ENCODE results near the gene GPR87.

GPR87 gene

DNA sequence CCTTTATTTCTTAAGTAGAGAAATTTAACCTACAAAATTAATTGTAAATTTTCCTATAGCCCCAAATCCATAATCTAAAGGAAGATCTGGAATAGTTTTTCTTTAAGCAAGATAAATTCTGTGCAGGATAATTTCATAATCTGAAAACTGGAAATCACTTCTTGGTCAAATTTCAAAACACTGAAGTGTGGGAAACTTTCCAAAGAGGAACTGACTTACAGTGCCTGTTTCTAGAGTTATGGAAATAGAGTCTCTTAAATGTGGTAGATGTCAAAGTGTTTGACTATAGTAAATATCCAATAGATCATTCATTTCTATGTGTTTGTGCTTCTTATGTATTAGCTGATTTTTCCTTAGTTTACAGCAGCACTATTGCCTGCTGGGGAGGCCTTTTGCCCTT is 14.3 kb upstream of the GPR87 start:
- Histone ChIP-seq H3K4me3 (ENCODE audit: low read depth, low read length) (no peak overlapping the region), H3K36me3 (ENCODE audit: control insufficient read depth, insufficient read depth, low read length) (no peaks in the 10 kb centered on the region), H3K4me1 (ENCODE audit: control insufficient read depth, insufficient read depth, low read length) (no peaks in the 10 kb centered on the region), H3K27ac (ENCODE audit: low read depth, low read length) (no peak overlapping the region), H3K9ac (ENCODE audit: low read length) (no peak overlapping the region), H3K27me3 (ENCODE audit: control insufficient read depth, insufficient read depth, low read length) (no peaks in the 10 kb centered on the region), H3K9me3 (ENCODE audit: control insufficient read depth, insufficient read depth, low read depth, low read length) (no peaks in the 10 kb centered on the region)

DNA sequence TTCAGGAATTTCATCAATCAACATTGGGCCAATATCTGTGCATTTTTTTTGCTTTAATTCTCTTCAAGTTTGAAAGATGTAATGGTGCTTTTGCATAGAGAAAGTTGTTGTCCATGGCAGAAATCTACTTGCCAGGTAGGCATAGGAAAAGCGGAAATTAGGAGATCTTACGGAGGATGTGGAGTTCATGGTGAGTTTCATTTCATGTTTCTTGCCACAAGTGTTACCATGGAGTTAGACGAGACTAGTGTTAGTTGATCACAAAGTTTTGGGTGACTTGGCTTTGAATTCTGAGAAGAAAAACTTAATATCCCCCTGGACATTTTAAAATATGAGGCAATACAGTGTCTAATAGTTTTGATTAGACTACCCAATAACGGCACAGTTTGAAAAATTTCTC is 13.8 kb upstream of the GPR87 start:
- Histone ChIP-seq H3K27me3 (ENCODE audit: control insufficient read depth, insufficient read depth, low read length) (no peaks in the 10 kb centered on the region), H3K27ac (ENCODE audit: low read depth, low read length) (no peak overlapping the region), H3K36me3 (ENCODE audit: control insufficient read depth, insufficient read depth, low read length) (no peaks in the 10 kb centered on the region), H3K4me1 (ENCODE audit: control insufficient read depth, insufficient read depth, low read length) (no peaks in the 10 kb centered on the region), H3K9me3 (ENCODE audit: control insufficient read depth, insufficient read depth, low read depth, low read length) (no peaks in the 10 kb centered on the region), H3K9ac (ENCODE audit: low read length) (no peak overlapping the region), H3K4me3 (ENCODE audit: low read depth, low read length) (no peak overlapping the region)

DNA sequence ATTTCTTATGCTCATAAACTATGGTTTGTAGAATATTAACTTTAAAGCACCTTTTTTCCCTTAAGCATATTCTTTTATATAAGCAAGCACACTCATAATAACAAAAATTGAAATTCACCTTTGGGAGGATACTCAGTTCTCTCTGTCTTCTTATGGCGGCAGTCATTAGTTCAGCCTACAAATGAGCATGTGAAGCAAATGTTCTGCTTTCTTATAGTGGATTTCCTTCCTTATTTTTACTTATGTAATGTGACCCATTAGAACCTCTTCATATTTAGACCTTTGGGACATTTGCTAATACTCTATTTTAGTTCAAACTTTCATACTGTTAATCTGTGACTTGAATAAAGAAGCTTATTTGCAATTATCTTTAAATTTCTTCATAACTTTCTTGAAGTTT is 12.7 kb upstream of the GPR87 start, which contains the start of gene P2RY13:
Gene P2RY13 (minus strand): TSS at position 187 of the 400 bp plus-strand sequence. CDS start 21 bp downstream, at position 166.
- no peak within 1 kb of the TSS for H3K9ac ChIP-seq (ENCODE audit: low read length)
- H3K36me3 ChIP-seq (ENCODE audit: control insufficient read depth, insufficient read depth, low read length): no peaks in the 10 kb centered on the region
- H3K4me1 ChIP-seq (ENCODE audit: control insufficient read depth, insufficient read depth, low read length): no peaks in the 10 kb centered on the region
- H3K27me3 ChIP-seq (ENCODE audit: control insufficient read depth, insufficient read depth, low read length): no peaks in the 10 kb centered on the region
- H3K27ac ChIP-seq (ENCODE audit: low read depth, low read length): no peak within 1 kb of the TSS
- no peaks in the 10 kb centered on the region for H3K9me3 ChIP-seq (ENCODE audit: control insufficient read depth, insufficient read depth, low read depth, low read length)
- no peak within 1 kb of the TSS for H3K4me3 ChIP-seq (ENCODE audit: low read depth, low read length)

DNA sequence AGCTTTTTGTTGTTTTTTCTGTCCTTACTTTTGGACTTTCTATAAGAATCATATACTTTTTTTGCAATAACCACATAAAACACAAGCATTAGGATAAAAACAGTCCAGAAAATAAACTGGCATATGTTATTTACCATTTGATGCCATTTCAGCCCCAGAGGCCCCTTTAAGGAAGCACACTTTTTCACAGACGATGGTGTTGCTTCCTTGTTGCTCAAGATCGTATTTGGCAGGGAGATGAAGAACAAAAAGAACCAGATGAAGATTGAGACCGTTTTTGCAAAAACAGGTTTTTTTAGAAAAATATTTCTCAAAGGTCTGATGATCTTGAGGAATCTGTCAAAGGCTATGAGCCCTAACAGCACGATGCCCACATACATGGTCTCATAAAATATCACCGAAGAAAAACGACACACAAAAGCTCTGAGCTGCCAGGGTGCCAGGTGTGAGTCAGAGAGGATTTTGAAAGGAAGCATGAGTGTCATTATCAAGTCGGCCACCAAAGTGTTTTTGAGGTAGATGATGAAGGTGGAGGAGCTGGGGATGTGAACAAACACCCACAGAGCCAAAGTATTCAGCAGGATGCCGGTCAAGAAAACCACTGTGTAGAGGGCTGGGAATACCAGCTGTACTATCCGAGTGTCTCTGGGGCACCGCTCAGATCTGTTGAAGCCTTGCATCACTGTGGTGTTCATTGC is 11.8 kb upstream of the GPR87 start:
- Histone ChIP-seq H3K27me3 (ENCODE audit: control insufficient read depth, insufficient read depth, low read length) (no peaks in the 10 kb centered on the region), H3K9me3 (ENCODE audit: control insufficient read depth, insufficient read depth, low read depth, low read length) (no peaks in the 10 kb centered on the region), H3K4me1 (ENCODE audit: control insufficient read depth, insufficient read depth, low read length) (no peaks in the 10 kb centered on the region), H3K36me3 (ENCODE audit: control insufficient read depth, insufficient read depth, low read length) (no peaks in the 10 kb centered on the region), H3K27ac (ENCODE audit: low read depth, low read length) (no peak overlapping the region), H3K4me3 (ENCODE audit: low read depth, low read length) (no peak overlapping the region), H3K9ac (ENCODE audit: low read length) (no peak overlapping the region)

DNA sequence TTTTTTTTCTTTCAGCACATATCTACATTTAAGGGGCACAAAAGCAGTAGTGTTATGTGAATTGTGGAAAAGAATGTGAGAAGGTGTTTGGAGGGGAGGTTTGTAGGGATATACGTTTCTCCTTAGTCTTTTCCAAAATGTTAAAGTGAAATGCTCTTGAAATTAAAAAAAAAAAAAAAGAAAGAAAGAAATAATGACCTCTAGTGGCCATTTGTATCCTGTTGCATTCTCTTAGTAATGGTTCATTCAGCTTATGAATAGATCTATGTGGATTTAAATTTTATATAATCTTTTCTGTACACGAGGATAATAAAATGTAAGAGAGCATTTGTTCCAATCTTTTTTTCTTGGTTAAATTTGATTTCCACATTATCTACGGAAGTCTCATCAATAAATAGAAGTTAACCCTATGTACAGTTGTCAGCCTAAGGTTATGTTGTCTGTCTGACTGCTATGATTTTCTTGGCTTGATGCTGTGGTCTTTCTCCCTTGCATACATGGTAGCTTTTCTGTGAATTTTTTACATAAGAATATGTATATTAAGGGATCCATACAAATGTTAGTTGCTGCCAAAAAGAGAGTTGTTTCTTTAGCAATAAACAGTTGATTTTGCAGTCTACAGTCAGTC is 11.1 kb upstream of the GPR87 start:
- Histone ChIP-seq H3K36me3 (ENCODE audit: control insufficient read depth, insufficient read depth, low read length) (no peaks in the 10 kb centered on the region), H3K27ac (ENCODE audit: low read depth, low read length) (no peak overlapping the region), H3K27me3 (ENCODE audit: control insufficient read depth, insufficient read depth, low read length) (no peaks in the 10 kb centered on the region), H3K4me1 (ENCODE audit: control insufficient read depth, insufficient read depth, low read length) (no peaks in the 10 kb centered on the region), H3K4me3 (ENCODE audit: low read depth, low read length) (no peak overlapping the region), H3K9ac (ENCODE audit: low read length) (no peak overlapping the region), H3K9me3 (ENCODE audit: control insufficient read depth, insufficient read depth, low read depth, low read length) (no peaks in the 10 kb centered on the region)

DNA sequence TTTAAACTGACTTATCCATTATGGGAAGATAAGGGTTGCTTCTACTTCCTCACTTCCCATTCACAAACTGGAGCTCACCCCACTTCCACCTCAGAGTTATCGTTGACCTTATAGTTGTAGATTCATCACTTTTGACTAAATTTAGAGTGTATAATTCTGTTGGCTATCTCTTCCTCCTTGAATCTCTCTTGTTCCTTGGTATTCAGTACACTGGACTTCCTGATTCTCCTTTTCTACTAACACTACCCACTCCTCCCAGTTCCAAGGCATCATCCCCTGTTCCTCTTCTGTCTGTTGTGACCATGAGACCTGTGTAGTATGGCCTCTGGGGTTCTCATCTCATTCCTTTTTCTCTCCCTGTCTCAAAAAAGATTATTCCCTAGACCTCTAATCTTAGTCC is 5.9 kb upstream of the GPR87 start:
- Histone ChIP-seq H3K27ac (ENCODE audit: low read depth, low read length) (no peak overlapping the region), H3K9me3 (ENCODE audit: control insufficient read depth, insufficient read depth, low read depth, low read length) (no peaks in the 10 kb centered on the region), H3K4me3 (ENCODE audit: low read depth, low read length) (no peak overlapping the region), H3K36me3 (ENCODE audit: control insufficient read depth, insufficient read depth, low read length) (no peaks in the 10 kb centered on the region), H3K9ac (ENCODE audit: low read length) (no peak overlapping the region), H3K27me3 (ENCODE audit: control insufficient read depth, insufficient read depth, low read length) (no peaks in the 10 kb centered on the region), H3K4me1 (ENCODE audit: control insufficient read depth, insufficient read depth, low read length) (peaks cover 9% of the 10 kb centered on the region; the same call in 1 of the 2 replicates)

DNA sequence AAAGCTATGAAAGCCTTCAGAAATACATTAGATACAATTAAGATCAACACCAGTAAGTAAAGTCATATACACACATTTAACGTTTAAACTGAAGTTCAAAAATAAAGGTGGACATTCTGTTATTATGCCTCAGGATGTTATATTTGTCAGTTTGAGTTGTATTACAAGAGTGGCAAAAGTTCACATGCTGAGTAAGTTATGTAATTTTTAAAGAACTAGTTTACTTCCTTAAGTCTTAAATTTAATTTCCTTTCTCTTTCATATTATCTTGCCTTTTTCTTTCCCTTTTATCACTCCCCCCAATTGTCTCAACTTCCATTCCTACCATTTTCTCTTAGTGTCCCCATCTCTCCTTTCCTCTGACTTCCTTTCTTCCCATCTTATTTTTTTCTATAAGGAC is 4.9 kb upstream of the GPR87 start:
- H3K9ac ChIP-seq (ENCODE audit: low read length): no peak overlapping the region
- no peak overlapping the region for H3K27ac ChIP-seq (ENCODE audit: low read depth, low read length)
- H3K27me3 ChIP-seq (ENCODE audit: control insufficient read depth, insufficient read depth, low read length): no peaks in the 10 kb centered on the region
- peaks cover 15% of the 10 kb centered on the region for H3K4me1 ChIP-seq (ENCODE audit: control insufficient read depth, insufficient read depth, low read length)
- H3K9me3 ChIP-seq (ENCODE audit: control insufficient read depth, insufficient read depth, low read depth, low read length): no peaks in the 10 kb centered on the region
- H3K36me3 ChIP-seq (ENCODE audit: control insufficient read depth, insufficient read depth, low read length): no peaks in the 10 kb centered on the region
- no peak overlapping the region for H3K4me3 ChIP-seq (ENCODE audit: low read depth, low read length)

DNA sequence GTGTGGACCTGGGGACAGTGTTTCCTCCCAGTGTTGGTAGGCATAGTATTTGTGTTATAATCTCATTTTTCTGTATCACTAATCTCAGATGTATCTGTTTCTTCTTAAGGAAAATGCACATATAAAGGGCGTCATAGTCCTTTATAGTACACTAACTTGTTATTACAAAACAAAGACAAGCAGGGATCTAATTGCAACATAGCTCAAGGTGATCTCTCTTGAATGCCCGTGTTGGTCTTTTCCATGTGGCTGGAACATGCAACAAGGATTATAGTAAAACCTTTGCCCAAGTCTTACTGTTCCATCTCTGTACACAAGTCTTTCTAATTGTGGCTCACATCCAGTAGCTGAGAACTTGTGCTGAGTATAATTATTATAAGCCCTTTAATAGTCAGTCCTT is 3.5 kb upstream of the GPR87 start:
- Histone ChIP-seq H3K9me3 (ENCODE audit: control insufficient read depth, insufficient read depth, low read depth, low read length) (no peaks in the 10 kb centered on the region), H3K9ac (ENCODE audit: low read length) (no peak overlapping the region), H3K27ac (ENCODE audit: low read depth, low read length) (no peak overlapping the region), H3K27me3 (ENCODE audit: control insufficient read depth, insufficient read depth, low read length) (no peaks in the 10 kb centered on the region), H3K36me3 (ENCODE audit: control insufficient read depth, insufficient read depth, low read length) (no peaks in the 10 kb centered on the region), H3K4me3 (ENCODE audit: low read depth, low read length) (no peak overlapping the region), H3K4me1 (ENCODE audit: control insufficient read depth, insufficient read depth, low read length) (peaks cover 24% of the 10 kb centered on the region)

DNA sequence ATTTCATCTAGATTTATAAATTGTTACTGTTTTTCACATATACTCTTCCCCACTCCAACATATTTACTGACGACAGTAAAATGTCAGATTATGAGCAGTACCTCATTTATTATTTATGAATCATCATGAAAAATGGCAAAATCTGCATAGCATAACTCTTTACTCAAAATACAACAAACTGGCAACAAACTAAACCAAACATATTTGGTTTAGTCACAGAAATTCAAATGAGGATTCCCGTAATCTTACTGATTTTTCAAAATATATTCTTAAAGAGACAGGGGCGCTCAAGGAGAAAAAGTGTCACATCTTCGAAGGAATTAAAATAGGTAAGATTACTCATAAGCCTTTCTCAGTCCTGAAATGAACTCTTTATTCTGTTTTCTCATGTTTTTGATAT is 3.0 kb upstream of the GPR87 start:
- no peak overlapping the region for H3K27ac ChIP-seq (ENCODE audit: low read depth, low read length)

DNA sequence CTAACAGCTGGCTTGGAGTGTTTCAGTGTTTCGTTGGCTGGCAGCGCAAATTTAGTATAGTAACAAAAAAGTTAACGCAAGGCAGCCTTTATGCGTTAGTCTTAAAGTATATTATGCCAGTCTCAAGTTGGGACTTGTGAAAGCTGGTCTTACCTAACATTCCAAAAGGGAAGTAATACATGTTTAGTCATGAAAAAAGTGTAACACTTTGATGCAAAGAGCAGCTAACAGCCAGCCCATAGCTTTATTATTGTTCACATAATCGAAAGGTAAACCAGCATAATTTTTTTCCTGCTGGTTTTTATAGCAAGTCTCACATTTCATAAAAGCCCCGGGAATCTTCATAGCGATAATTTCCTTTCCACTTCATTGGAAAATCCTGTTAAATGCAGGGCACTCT is 2.4 kb upstream of the GPR87 start:
- Histone ChIP-seq H3K27me3 (ENCODE audit: control insufficient read depth, insufficient read depth, low read length) (no peaks in the 10 kb centered on the region), H3K36me3 (ENCODE audit: control insufficient read depth, insufficient read depth, low read length) (no peaks in the 10 kb centered on the region), H3K27ac (ENCODE audit: low read depth, low read length) (no peak overlapping the region), H3K4me3 (ENCODE audit: low read depth, low read length) (no peak overlapping the region), H3K4me1 (ENCODE audit: control insufficient read depth, insufficient read depth, low read length) (peaks cover 30% of the 10 kb centered on the region), H3K9me3 (ENCODE audit: control insufficient read depth, insufficient read depth, low read depth, low read length) (no peaks in the 10 kb centered on the region), H3K9ac (ENCODE audit: low read length) (no peak overlapping the region)

More for the DNA sequence above, 3.0 kb upstream of the GPR87 start:
- no peaks in the 10 kb centered on the region for H3K9me3 ChIP-seq (ENCODE audit: control insufficient read depth, insufficient read depth, low read depth, low read length)
- no peak overlapping the region for H3K9ac ChIP-seq (ENCODE audit: low read length)
- H3K36me3 ChIP-seq (ENCODE audit: control insufficient read depth, insufficient read depth, low read length): no peaks in the 10 kb centered on the region
- no peaks in the 10 kb centered on the region for H3K27me3 ChIP-seq (ENCODE audit: control insufficient read depth, insufficient read depth, low read length)
- H3K4me1 ChIP-seq (ENCODE audit: control insufficient read depth, insufficient read depth, low read length): peaks cover 29% of the 10 kb centered on the region
- no peak overlapping the region for H3K4me3 ChIP-seq (ENCODE audit: low read depth, low read length)

DNA sequence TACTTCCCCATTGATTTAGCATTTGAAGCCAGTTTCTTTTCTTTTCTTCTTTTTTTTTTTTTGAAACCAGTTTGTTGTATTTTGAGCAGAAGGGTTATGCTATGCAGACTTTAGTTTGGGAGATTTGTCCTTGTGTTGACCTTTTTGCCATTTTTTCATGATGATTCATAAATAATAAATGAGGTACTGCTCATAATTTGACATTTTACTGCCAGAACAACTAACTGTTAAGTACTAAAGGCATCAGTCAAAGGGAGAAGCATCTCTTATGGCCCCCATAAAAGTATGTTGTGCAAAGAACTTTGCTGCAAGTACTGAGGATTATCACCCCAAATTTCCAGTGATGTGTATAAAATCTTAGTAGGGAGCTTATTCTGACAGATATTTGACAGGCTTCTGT is 1.7 kb upstream of the GPR87 start:
- no peak overlapping the region for H3K4me3 ChIP-seq (ENCODE audit: low read depth, low read length)
- peaks cover 30% of the 10 kb centered on the region for H3K4me1 ChIP-seq (ENCODE audit: control insufficient read depth, insufficient read depth, low read length)

More for the DNA sequence above, 1.7 kb upstream of the GPR87 start:
- Histone ChIP-seq H3K27me3 (ENCODE audit: control insufficient read depth, insufficient read depth, low read length) (no peaks in the 10 kb centered on the region), H3K9ac (ENCODE audit: low read length) (no peak overlapping the region), H3K36me3 (ENCODE audit: control insufficient read depth, insufficient read depth, low read length) (no peaks in the 10 kb centered on the region), H3K9me3 (ENCODE audit: control insufficient read depth, insufficient read depth, low read depth, low read length) (no peaks in the 10 kb centered on the region), H3K27ac (ENCODE audit: low read depth, low read length) (no peak overlapping the region)

Data from HUES6 (cell line).